OCI-M1 (cell line): ENCODE results near the gene STBD1.
"Not testable (repeated sequence)": the region's sequence is repeated elsewhere in the genome, so short reads cannot be mapped to it uniquely, and the experiment has no call there.

ENCODE experiments used
- DNase-seq: peaks from one replicate; lab custom pipeline; 2025; lab: John Stamatoyannopoulos, UW

STBD1 gene

DNA sequence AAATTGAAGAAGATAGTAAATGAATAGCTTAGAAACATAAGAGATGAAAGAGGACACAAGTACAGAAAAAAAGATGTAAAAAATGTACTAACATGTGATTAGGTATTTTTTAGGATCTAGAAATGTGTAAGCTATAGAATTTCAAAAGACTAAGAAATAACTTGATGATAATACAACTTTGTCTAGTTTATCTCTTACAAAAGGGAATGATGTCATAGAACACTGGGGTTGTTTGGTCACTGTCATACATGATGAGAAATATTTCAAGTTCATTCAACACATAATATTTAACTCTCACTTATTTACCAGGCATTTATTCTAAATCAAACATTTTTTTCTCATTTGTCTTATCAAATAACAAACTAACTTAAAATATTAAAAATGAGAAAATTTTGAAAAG lies 18.5 kb downstream of the STBD1 start:
- no peak for DNase-seq

- DNase-seq: no peak
Measured at GRCh38 chr4:76326515-76326914, 20.0 kb downstream of the STBD1 start.

DNA sequence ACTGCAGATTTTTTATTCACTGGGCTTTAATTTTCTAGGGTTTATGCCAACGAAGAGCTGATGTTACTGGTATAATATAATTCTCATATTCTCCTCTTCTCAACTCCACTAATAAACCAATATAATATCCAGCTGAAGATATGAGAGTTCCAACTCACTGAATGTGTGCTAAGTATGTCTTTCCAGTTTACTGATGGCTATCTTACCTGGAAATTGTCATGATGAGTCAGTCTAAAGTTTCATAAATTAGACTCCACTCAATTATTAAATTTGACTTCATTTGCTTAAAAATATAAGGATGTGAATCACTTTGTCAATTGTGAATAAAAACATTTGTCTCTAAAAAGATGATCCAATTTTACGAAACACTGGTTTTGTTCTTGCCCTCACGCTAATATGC lies 28.4 kb downstream of the STBD1 start:
- no peak for DNase-seq

- no peak for DNase-seq
Measured at GRCh38 chr4:76339364-76339763, 32.8 kb downstream of the STBD1 start.

GRCh38 chr4:76341063-76341462 lies 34.5 kb downstream of the STBD1 start:
- peak; percentile 78 for DNase-seq

DNA sequence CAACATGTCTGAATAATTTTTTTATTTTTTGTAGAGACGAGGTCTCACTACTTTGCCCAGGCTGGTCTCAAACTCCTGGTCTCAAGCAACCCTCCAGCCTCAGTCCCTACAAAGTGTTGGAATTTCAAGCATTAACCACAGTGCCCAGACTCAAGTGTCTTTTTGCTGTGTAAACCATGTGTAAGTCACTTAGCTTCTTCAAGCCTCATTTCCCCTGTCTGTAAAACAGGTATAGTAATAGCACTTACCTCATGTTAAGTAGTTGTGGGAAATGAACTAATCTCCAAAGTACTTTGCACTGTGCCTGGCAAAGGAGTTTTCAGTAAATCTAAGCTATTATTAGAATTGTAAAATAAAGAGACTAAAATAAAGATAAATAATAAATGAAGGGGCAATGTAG lies 35.7 kb downstream of the STBD1 start:
- no peak for DNase-seq

DNA sequence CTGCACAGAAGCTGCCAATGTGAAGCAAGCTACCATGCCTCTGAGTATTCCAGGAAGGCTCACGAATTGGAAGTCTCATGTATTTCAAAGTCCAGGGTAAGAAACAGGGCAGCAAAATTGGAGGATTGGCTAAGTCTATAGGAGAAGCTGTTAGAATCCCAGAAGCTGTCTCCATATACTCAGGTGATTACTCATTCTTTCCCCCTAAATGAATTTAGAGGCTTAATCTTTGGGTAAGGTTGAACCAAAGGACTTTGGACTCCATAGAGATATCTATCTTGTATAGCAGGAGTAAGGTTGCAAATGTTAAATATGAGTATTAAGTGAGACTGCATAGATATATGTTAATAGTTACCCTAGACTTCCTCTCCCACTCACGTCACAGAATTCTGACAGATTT lies 36.3 kb downstream of the STBD1 start:
- no peak for DNase-seq

- DNase-seq: no peak
Measured at GRCh38 chr4:76354517-76355473, 48.3 kb downstream of the STBD1 start.

DNA sequence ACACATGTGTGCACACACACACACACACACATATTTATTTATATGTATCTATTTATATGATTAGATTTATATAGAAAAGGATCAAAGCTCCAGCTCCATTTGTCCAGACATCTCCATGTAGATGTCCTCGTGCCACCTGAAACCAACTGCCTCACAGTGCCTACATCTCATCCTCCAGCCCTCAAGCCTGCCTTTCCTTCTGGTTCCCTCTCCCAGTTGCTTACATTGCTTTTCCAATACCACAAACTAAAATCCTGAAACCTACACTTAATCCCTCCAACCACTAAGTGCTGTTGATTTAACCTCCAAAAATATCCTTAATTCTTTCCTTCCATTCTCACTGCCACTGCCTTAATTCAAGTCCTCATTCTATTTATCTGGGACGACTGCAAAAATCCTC lies 51.4 kb downstream of the STBD1 start:
- no peak for DNase-seq

- not testable (repeated sequence) for DNase-seq
Measured at GRCh38 chr4:76359881-76360466, 53.4 kb downstream of the STBD1 start.
